Choroid plexus epithelial cell (primary cell): ENCODE results near the gene CRADD.

Experiments
- DNase-seq: peaks from one replicate; pipeline ENCODE4 v3.0.0-alpha.2; 2010; ENCODE audit warnings: low read depth
- H3K4me3 ChIP-seq: 2 replicates; pipeline ENCODE4 v1.5.1; 2011; ENCODE audit warnings: low read depth, mild to moderate bottlenecking, control low read depth, low read length, moderate library complexity
- TF ChIP-seq, protein P1 (sequence below): conservative IDR thresholded peaks from 2 replicates; pipeline ENCODE4 v1.5.1; 2011; ENCODE audit warnings: low read depth, mild to moderate bottlenecking, control low read depth, inconsistent platforms, low read length, moderate library complexity

The CRADD gene

DNA sequence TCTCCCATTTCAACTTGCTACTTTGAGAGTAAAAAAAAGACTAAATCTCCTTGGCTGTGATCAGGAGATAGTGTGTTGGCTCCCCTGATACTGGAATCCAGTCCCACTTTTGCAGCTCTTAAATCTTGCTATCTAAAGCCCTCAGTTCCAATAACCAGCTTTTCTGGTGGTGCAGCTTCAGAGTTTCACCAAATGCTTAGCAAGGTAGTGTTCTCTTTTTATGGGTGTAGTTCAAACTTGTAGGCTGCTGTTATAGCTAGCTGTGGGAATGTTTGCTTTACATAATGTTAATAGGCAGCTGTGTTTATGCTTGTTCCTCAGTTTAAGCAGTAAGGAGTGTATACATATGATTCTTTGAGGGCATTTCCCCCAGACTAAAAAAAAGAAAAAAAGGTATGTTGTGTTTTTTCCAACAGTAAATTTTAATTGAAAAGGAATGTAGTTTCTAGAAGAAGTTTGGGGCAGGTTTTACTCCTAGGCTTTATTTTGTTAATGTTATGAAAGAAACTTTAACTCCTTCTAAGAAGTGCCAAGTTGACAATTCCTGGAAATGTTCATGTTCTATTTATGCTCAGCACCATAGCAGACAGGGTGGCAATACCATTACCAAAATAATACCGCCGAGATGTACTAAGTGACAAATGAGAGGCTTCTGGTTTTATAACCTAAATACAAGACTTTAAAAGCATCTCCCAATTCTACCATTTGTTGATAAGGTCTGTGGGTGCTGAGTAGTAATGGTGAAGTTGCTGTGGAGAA lies 12.1 kb downstream of the CRADD start:
- TF ChIP-seq, protein P1, sequence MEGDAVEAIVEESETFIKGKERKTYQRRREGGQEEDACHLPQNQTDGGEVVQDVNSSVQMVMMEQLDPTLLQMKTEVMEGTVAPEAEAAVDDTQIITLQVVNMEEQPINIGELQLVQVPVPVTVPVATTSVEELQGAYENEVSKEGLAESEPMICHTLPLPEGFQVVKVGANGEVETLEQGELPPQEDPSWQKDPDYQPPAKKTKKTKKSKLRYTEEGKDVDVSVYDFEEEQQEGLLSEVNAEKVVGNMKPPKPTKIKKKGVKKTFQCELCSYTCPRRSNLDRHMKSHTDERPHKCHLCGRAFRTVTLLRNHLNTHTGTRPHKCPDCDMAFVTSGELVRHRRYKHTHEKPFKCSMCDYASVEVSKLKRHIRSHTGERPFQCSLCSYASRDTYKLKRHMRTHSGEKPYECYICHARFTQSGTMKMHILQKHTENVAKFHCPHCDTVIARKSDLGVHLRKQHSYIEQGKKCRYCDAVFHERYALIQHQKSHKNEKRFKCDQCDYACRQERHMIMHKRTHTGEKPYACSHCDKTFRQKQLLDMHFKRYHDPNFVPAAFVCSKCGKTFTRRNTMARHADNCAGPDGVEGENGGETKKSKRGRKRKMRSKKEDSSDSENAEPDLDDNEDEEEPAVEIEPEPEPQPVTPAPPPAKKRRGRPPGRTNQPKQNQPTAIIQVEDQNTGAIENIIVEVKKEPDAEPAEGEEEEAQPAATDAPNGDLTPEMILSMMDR: no peak
- DNase-seq: no peak
- H3K4me3 ChIP-seq: no peak overlapping the region

GRCh38 chr12:93696462-93696861 lies 19.3 kb downstream of the CRADD start:
- TF ChIP-seq, protein P1: no peak
- no peak overlapping the region for H3K4me3 ChIP-seq

DNA sequence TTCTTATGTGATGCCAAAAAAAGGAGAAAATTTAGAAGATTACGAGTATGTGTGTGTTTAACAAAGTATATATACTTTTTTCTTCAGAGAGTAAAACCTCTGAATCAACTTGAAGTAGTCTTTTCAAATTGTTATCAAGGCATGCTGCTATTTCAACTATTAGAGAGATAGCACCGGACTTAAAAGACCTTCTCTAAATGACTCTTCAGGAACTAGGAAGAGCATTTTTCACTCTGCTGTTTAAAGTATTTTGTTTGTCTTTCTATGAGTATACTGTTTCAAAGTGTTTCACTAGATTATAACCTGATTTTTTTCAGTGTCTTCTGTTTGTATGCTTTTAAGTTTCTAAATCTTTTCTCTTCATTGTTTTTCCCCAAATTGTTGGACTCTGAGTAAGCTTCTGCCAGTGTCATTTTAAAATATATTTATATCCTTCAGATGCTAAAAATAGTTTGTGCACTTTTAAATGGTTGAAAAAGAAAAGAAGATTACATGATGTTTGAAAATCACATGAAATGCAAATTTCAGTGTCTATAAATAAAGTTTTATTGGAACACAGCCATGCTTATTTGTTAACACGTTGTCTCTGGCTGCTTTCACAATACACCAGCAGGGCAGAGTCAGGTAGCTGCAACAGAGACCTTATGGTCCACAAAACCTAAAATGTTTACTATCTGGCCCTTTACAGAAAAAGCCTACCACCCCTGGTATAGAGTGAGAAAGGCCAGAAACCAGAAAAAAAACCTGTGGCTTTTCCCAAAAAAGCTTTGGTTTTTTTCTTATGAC lies 21.3 kb downstream of the CRADD start:
- DNase-seq: peak; percentile 37
- TF ChIP-seq, protein P1: peak; percentile 3
- no peak overlapping the region for H3K4me3 ChIP-seq

More at GRCh38 chr12:93696462-93696861, 19.3 kb downstream of the CRADD start:
- DNase-seq: no peak

GRCh38 chr12:93699271-93700145 lies 22.3 kb downstream of the CRADD start:
- DNase-seq: peak; percentile 79
- H3K4me3 ChIP-seq: no peak overlapping the region
- TF ChIP-seq, protein P1: no peak

DNA sequence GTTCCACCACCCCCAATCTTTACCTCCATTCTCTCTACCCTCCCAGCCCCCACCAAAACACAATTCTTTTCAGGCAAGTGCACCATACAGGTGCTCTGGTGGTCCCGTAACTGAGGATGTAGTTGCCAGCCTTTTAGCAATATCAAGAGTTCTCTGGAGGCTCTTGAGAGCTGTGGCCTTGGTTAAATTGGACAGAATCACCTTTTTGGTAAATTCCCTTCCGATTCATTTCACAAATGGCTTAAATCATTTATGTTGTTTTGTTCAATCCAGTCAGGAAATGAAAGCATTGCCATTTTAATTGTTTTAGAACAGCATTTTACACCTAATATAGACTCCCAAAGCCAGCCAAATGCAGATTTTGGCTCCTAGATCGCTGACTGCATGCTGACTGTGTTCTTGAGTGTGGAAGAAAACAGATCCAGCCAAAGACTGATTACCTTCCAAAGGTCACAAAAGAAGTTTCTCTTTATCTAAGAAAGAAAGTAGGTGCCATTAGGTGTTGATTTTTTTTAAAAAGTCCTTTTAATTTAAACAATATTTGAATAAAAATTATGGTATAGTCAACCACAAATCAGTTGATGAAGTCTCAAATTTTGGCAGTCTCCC lies 25.6 kb downstream of the CRADD start:
- no peak for DNase-seq
- TF ChIP-seq, protein P1: no peak
- H3K4me3 ChIP-seq: no peak overlapping the region

DNA sequence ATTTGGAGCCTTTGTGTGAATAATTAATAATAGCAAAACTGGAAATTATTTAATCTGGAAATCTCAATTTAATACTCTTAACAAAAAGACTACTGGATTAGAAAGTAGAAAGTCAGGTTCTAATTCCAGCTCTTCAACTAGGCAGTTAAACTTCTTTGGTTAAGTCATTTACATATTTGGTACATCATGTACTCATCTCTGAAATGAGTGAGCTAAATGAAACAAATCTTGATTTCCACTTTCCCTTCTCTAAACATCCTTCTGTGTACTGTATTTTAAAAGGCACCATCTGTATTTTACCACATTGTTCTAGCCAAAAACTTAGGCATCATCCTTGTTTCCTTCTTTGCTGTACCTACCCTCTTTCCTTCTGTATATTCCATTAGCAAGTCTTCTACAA lies 26.9 kb downstream of the CRADD start:
- no peak for DNase-seq
- H3K4me3 ChIP-seq: no peak overlapping the region
- TF ChIP-seq, protein P1: no peak
